ENCODE data around the gene SSBP4. TPM values are rescaled to one million over a fixed set of nuclear protein-coding genes. Genes with fewer than 3 reads are reported as not detected.
"Not testable (repeated sequence)": the region's sequence is repeated elsewhere in the genome, so short reads cannot be mapped to it uniquely, and the experiment has no call there.

The SSBP4 gene
- total and polyA plus RNA-seq, 4 donors, result 31.7 to 95.3 (median 72.4) TPM

- H3K36me3 ChIP-seq (ENCODE audit: control insufficient read depth in 4 of 4, insufficient read depth in 4 of 4, low read length in 4 of 4), result no peaks in the 10 kb centered on the region
- H3K4me3 ChIP-seq, result no peak overlapping the region
- no peak for TF ChIP-seq CTCF (IDR thresholded peaks at IDR 0.05; ENCODE audit: control extremely low read depth, extremely low read depth)
- 68 to 79% methylated on average over 6 of the region's 6 CpGs for WGBS, 2 donors
- ATAC-seq (ENCODE audit: insufficient read depth, low FRiP score) (no peak), DNase-seq (peak in 2 of 3 donors; percentile 64 to 79)
- H3K9ac ChIP-seq (ENCODE audit: insufficient read depth in 1 of 2, low read length in 2 of 2), result peak overlapping the region in 1 of 2 donors; percentile 32
- H3K4me1 ChIP-seq (ENCODE audit: control insufficient read depth in 5 of 5, insufficient read depth in 5 of 5, low read length in 5 of 5), result peaks cover 0 to 14% (median 9%) of the 10 kb centered on the region in 5 donors
- no peaks in the 10 kb centered on the region for H3K9me3 ChIP-seq (ENCODE audit: control insufficient read depth in 4 of 4, insufficient read depth in 3 of 4, low read length in 3 of 4)
- no peak overlapping the region for H3K27ac ChIP-seq (ENCODE audit: low read depth in 1 of 2, low read length in 1 of 2)
- no peaks in the 10 kb centered on the region for H3K27me3 ChIP-seq (ENCODE audit: control insufficient read depth in 3 of 3, insufficient read depth in 3 of 3, low read length in 2 of 3)
Observed at GRCh38 chr19:18377026-18377425, 42.2 kb upstream of the SSBP4 start.

GRCh38 chr19:18379803-18380747, 39.1 kb upstream of the SSBP4 start:
- no peak for TF ChIP-seq CTCF (IDR thresholded peaks at IDR 0.05; ENCODE audit: control extremely low read depth, extremely low read depth)
- 33 to 38% methylated on average over 22 of the region's 22 CpGs for WGBS, 2 donors
- H3K9me3 ChIP-seq (ENCODE audit: control insufficient read depth in 4 of 4, insufficient read depth in 3 of 4, low read length in 3 of 4), result no peaks in the 10 kb centered on the region
- ATAC-seq (ENCODE audit: insufficient read depth, low FRiP score) (peak; percentile 74), DNase-seq (peak; percentile 52 to 64 (median 54))
- H3K27ac ChIP-seq (ENCODE audit: low read depth in 1 of 2, low read length in 1 of 2), result peak overlapping the region in 1 of 2 donors; percentile 58
- H3K4me3 ChIP-seq, result no peak overlapping the region
- H3K36me3 ChIP-seq (ENCODE audit: control insufficient read depth in 4 of 4, insufficient read depth in 4 of 4, low read length in 4 of 4), result no peaks in the 10 kb centered on the region
- H3K27me3 ChIP-seq (ENCODE audit: control insufficient read depth in 3 of 3, insufficient read depth in 3 of 3, low read length in 2 of 3), result no peaks in the 10 kb centered on the region
- H3K4me1 ChIP-seq (ENCODE audit: control insufficient read depth in 5 of 5, insufficient read depth in 5 of 5, low read length in 5 of 5), result peaks cover 0 to 5% (median 0%) of the 10 kb centered on the region in 5 donors
- no peak overlapping the region for H3K9ac ChIP-seq (ENCODE audit: insufficient read depth in 1 of 2, low read length in 2 of 2)

- no peak for TF ChIP-seq CTCF (IDR thresholded peaks at IDR 0.05; ENCODE audit: control extremely low read depth, extremely low read depth)
- no peak overlapping the region for H3K4me3 ChIP-seq
- DNase-seq, result no peak
- H3K36me3 ChIP-seq (ENCODE audit: control insufficient read depth in 4 of 4, insufficient read depth in 4 of 4, low read length in 4 of 4), result no peaks in the 10 kb centered on the region
- H3K27ac ChIP-seq (ENCODE audit: low read depth in 1 of 2, low read length in 1 of 2), result peak overlapping the region in 1 of 2 donors; percentile 44
- H3K9me3 ChIP-seq (ENCODE audit: control insufficient read depth in 4 of 4, insufficient read depth in 3 of 4, low read length in 3 of 4), result no peaks in the 10 kb centered on the region
- WGBS, 2 donors, result 77 to 83% methylated on average over 3 of the region's 3 CpGs
- H3K9ac ChIP-seq (ENCODE audit: insufficient read depth in 1 of 2, low read length in 2 of 2), result no peak overlapping the region
- peaks cover 0 to 3% (median 3%) of the 10 kb centered on the region in 3 donors for H3K27me3 ChIP-seq (ENCODE audit: control insufficient read depth in 3 of 3, insufficient read depth in 3 of 3, low read length in 2 of 3)
- no peak for ATAC-seq (ENCODE audit: insufficient read depth, low FRiP score)
- peaks cover 0 to 5% (median 0%) of the 10 kb centered on the region in 5 donors for H3K4me1 ChIP-seq (ENCODE audit: control insufficient read depth in 5 of 5, insufficient read depth in 5 of 5, low read length in 5 of 5)
Observed at GRCh38 chr19:18380843-18381242, 38.4 kb upstream of the SSBP4 start.

- not testable (repeated sequence) for H3K27ac ChIP-seq (ENCODE audit: low read depth in 1 of 2, low read length in 1 of 2); ATAC-seq (ENCODE audit: insufficient read depth, low FRiP score); H3K9ac ChIP-seq (ENCODE audit: insufficient read depth in 1 of 2, low read length in 2 of 2); H3K4me3 ChIP-seq; H3K9me3 ChIP-seq (ENCODE audit: control insufficient read depth in 4 of 4, insufficient read depth in 3 of 4, low read length in 3 of 4); H3K27me3 ChIP-seq (ENCODE audit: control insufficient read depth in 3 of 3, insufficient read depth in 3 of 3, low read length in 2 of 3); H3K36me3 ChIP-seq (ENCODE audit: control insufficient read depth in 4 of 4, insufficient read depth in 4 of 4, low read length in 4 of 4); DNase-seq
- H3K4me1 ChIP-seq (ENCODE audit: control insufficient read depth in 5 of 5, insufficient read depth in 5 of 5, low read length in 5 of 5), result peaks cover 0 to 12% (median 4%) of the 10 kb centered on the region in 5 donors
- 94 to 95% methylated on average over 11 of the region's 11 CpGs for WGBS, 2 donors
Observed at GRCh38 chr19:18383622-18384021, 35.6 kb upstream of the SSBP4 start.
